Prostate gland (tissue), 2 donors: ENCODE results near the gene COQ10B. TPM values are rescaled to one million over a fixed set of nuclear protein-coding genes. Genes with fewer than 3 reads are reported as not detected.
"Not testable (repeated sequence)": the region's sequence is repeated elsewhere in the genome, so short reads cannot be mapped to it uniquely, and the experiment has no call there.

Source experiments
- DNase-seq: peaks from one replicate; pipeline ENCODE4 v3.0.0-alpha.2; 2019; ENCODE audit warnings: low spot score
- H3K27ac ChIP-seq, 2 donors: fragments of 200-600 bp; sonication (generic); 2 replicates each; pipeline ENCODE4 v1.5.1; 2017 to 2019
- H3K27me3 ChIP-seq: fragments of 200-600 bp; sonication (generic); replicated peaks from 2 replicates; pipeline ENCODE4 v1.5.1; 2019; ENCODE audit not compliant: insufficient read depth
- H3K36me3 ChIP-seq, 2 donors: fragments of 200-600 bp; sonication (generic); 1 replicate in 1 of 2; 2 replicates in 1 of 2; pipeline versions ENCODE4 v1.5.1 to v1.8.1; 2017 to 2019
- H3K4me1 ChIP-seq: fragments of 200-600 bp; sonication (generic); replicated peaks from 2 replicates; pipeline ENCODE4 v1.5.1; 2019
- H3K4me3 ChIP-seq, 2 donors: fragments of 200-600 bp; sonication (generic); 2 replicates each; pipeline ENCODE4 v1.5.1; 2017 to 2019
- H3K9me3 ChIP-seq: fragments of 200-600 bp; sonication (generic); 2 replicates; pipeline ENCODE4 v1.5.1; 2017
- CTCF ChIP-seq, 4 experiments: fragments of 200-600 bp in 2 of 4; fragments of 450-650 bp in 2 of 4; sonication (generic) in 2 of 4; IDR thresholded peaks; 1 replicate in 3 of 4; 2 replicates in 1 of 4; pipeline ENCODE4 v1.5.1; 2016 to 2019; ENCODE audit warnings: antibody characterized with exemption in 4 of 4, mild to moderate bottlenecking in 2 of 4, moderate library complexity in 2 of 4
- POLR2A ChIP-seq: fragments of 450-650 bp; IDR thresholded peaks from one replicate; pipeline ENCODE4 v1.6.1; 2016; ENCODE audit warnings: antibody characterized with exemption, mild to moderate bottlenecking
- POLR2AphosphoS5 ChIP-seq: sonication (generic); formaldehyde crosslinking; IDR thresholded peaks from one replicate; pipeline ENCODE4 v1.6.1; 2017; ENCODE audit warnings: antibody characterized with exemption
- WGBS: methylation state at CpG from one replicate; pipeline ENCODE4 v1.1.5; 2018; 5-methylcytosine and 5-hydroxymethylcytosine counted together
- intact Hi-C: fragments of 100-400 bp; cut with DNase I; formaldehyde crosslinking; loops from one replicate; pipeline ENCODE4 v1.14.2; 2022
- total RNA-seq, 2 donors: library from RNA; depleted of rRNA; stranded (reverse); fragments of >200 nt; gene quantifications; one replicate each; pipeline ENCODE4 v1.1.0, GENCODE V29; 2016

COQ10B gene
- total RNA-seq, 2 donors from 2014 or later: 18.7 to 20.1 TPM

GRCh38 chr2:197427986-197428385 lies 25.4 kb upstream of the COQ10B start:
- no peak for DNase-seq
- 96% methylated on average over 3 of the region's 3 CpGs for WGBS
- H3K4me1 ChIP-seq: peaks cover 13% of the 10 kb centered on the region
- no peak for TF ChIP-seq CTCF (IDR thresholded peaks at IDR 0.05)
- no peak for TF ChIP-seq POLR2AphosphoS5
- no peak for TF ChIP-seq POLR2A
- no peak overlapping the region for H3K4me3 ChIP-seq
- no peaks in the 10 kb centered on the region for H3K36me3 ChIP-seq
- intact Hi-C loops: no loop called here
- H3K9me3 ChIP-seq: no peaks in the 10 kb centered on the region
- H3K27me3 ChIP-seq: no peaks in the 10 kb centered on the region
- no peak overlapping the region for H3K27ac ChIP-seq

GRCh38 chr2:197431858-197432257 lies 21.5 kb upstream of the COQ10B start:
- intact Hi-C loops: no loop called here
- DNase-seq: no peak
- 74% methylated on average over 6 of the region's 6 CpGs for WGBS
- H3K4me3 ChIP-seq: no peak overlapping the region
- H3K27ac ChIP-seq: no peak overlapping the region
- peaks cover 10% of the 10 kb centered on the region for H3K4me1 ChIP-seq
- TF ChIP-seq POLR2AphosphoS5: no peak
- TF ChIP-seq CTCF (IDR thresholded peaks at IDR 0.05): no peak
- TF ChIP-seq POLR2A: no peak
- no peaks in the 10 kb centered on the region for H3K9me3 ChIP-seq
- no peaks in the 10 kb centered on the region for H3K27me3 ChIP-seq
- H3K36me3 ChIP-seq: no peaks in the 10 kb centered on the region

GRCh38 chr2:197432527-197432926 lies 20.8 kb upstream of the COQ10B start:
- H3K9me3 ChIP-seq, H3K4me3 ChIP-seq, H3K27ac ChIP-seq, H3K27me3 ChIP-seq, H3K4me1 ChIP-seq, DNase-seq, H3K36me3 ChIP-seq, intact Hi-C loops: not testable (repeated sequence)
- WGBS: 76% methylated on average over 6 of the region's 6 CpGs

- TF ChIP-seq POLR2AphosphoS5 (peak; percentile 7), CTCF (IDR thresholded peaks at IDR 0.05) (no peak), POLR2A (no peak)
- peaks cover 9% of the 10 kb centered on the region for H3K4me1 ChIP-seq
- H3K27me3 ChIP-seq: no peaks in the 10 kb centered on the region
- H3K27ac ChIP-seq: peak overlapping the region; percentile 96 to 97
- intact Hi-C loops: loop anchor here (2.0 kb wide), 2 partner anchors 19 to 65 kb away; partner anchors contain the start of genes COQ10B and HSPD1
- no peaks in the 10 kb centered on the region for H3K9me3 ChIP-seq
- WGBS: under 1% methylated on average over 11 of the region's 11 CpGs
- H3K36me3 ChIP-seq: no peaks in the 10 kb centered on the region
- DNase-seq: no peak
- H3K4me3 ChIP-seq: peak overlapping the region; percentile 83 to 97
Measured at GRCh38 chr2:197433780-197434438, 19.4 kb upstream of the COQ10B start.

- intact Hi-C loops: loop anchor here (2.0 kb wide), 2 partner anchors 18 to 64 kb away; partner anchors contain the start of genes COQ10B and HSPD1
- Histone ChIP-seq H3K4me3 (peak within 1 kb of the TSS; percentile 83 to 97), H3K27ac (peak within 1 kb of the TSS; percentile 96 to 97), H3K4me1 (peaks cover 6% of the 10 kb centered on the region), H3K27me3 (no peaks in the 10 kb centered on the region), H3K9me3 (no peaks in the 10 kb centered on the region), H3K36me3 (no peaks in the 10 kb centered on the region)
- peak; percentile 100 for TF ChIP-seq POLR2AphosphoS5
- TF ChIP-seq CTCF (IDR thresholded peaks at IDR 0.05): peak in 2 of 4 experiments; percentile 32 to 45
- peak; percentile 95 for TF ChIP-seq POLR2A
- DNase-seq: peak; percentile 98
- under 1% methylated on average over 74 of the region's 74 CpGs for WGBS
Measured at GRCh38 chr2:197434541-197435513, 18.5 kb upstream of the COQ10B start, which contains the start of gene SF3B1. SF3B1 (minus strand) TSS chr2:197435028; CDS start chr2:197434999, 29 bp downstream.
